ENCODE data around the gene SCMH1.
"Not testable (repeated sequence)": the region's sequence is repeated elsewhere in the genome, so short reads cannot be mapped to it uniquely, and the experiment has no call there.

SCMH1 gene

GRCh38 chr1:41241749-41242341 is at the start of gene SCMH1:
Gene SCMH1, minus strand, starts transcription at chr1:41242306. Its CDS starts 56,173 bp downstream, at chr1:41186133.
- DNase-seq (ENCODE audit: low read depth, low spot score), result no peak

DNA sequence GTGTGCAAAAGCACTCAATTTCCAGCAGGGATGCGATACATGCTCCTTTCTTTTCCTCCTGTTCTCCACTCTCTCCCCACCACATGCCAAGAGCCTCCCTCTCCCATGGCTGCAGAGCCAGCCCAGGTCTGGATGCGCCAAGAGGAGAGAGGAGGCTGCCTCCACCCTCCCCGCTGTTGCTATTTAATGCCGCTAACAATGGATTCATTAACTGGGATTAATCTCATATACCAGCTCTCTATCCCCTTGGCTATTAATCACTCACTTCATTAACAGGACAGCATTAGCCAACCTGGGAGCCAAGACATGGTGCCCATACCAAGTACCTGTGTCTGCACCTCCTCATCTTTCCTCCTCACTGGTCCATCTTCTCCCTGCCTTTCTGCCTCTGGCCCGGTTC is 49.1 kb upstream of the SCMH1 start:
- DNase-seq (ENCODE audit: low read depth, low spot score), result no peak

DNA sequence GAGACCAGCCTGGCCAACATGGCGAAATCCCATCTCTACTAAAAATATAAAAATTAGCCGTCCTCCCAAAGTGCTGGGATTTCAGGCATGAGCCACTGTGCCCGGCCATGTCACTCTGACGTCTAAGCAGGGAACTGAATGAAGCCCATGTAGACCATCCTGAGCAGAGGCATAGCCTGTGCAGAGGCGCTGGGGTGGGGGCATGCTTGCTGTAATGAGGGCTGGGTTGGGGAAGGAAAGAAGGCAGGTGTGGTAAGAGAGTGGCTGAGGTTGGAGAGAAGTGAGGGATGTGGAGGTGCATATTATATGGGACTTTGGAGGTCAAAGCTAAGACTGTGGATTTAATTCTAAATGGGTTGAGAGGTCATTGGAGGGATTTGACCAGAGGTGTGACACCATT is 47.1 kb upstream of the SCMH1 start:
- no peak for DNase-seq (ENCODE audit: low read depth, low spot score)

GRCh38 chr1:41286992-41287391 is 44.9 kb upstream of the SCMH1 start:
- DNase-seq (ENCODE audit: low read depth, low spot score), result no peak

DNA sequence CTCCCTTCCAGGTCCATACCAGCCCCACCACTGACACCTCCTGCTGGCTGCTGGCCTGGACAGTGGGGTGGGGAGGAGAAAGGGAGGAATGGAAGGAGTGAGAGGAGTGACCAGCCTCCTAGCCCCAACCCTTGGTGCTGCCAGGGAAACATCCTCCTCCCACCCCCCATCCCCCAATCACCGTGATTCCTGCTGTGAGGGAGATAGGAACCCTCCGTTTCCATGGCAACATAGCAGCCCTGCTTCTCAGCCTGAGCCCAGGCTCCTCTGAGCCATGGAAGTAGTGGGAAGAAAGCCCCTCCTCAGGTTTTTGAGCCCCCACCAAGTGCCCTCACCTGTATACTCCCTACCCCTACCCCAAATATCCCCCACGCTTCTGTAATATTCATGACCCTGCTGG is 44.4 kb upstream of the SCMH1 start:
- DNase-seq (ENCODE audit: low read depth, low spot score), result no peak

DNA sequence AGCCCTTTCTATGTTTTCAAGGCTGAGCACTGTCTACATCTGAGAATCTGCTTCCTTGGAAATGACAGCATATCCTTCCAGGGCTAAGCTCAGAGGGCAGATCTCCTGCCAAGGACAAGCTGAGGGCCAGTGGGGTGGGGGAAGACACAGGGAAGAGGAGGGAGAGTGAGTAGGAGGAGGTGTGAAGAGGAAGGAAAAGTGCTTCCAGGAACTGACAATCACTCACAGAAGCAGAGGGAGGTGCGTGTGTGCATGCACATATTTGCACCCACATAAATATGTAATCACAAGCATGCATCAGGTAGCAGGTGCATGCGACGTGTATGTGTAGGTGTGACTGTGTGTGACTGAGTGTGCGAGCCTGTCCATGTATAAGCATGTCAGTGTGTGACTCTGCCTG is 43.7 kb upstream of the SCMH1 start:
- no peak for DNase-seq (ENCODE audit: low read depth, low spot score)

- no peak for DNase-seq (ENCODE audit: low read depth, low spot score)
Measured at GRCh38 chr1:41284121-41284520, 42.0 kb upstream of the SCMH1 start.

GRCh38 chr1:41282679-41283317 is 40.7 kb upstream of the SCMH1 start:
- no peak for DNase-seq (ENCODE audit: low read depth, low spot score)

DNA sequence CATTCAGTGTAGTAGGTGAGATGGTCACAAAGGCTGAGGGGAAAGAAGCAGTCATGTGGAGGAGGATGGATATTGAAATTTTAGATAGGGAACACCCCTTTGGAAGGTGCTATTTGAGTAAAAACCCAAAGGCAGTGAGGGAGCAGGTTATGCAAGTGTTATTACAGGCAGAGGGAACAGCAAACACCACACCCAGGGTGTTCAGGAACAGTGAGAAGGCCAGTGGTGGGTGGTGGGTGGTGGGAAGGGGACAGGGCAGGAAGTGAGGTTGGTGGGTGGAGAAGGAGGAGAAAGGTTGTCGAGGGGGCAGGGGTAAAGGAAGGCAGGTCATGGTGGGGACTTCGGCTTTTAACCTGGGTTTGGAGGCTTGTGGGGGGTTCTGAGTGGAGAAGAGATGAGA is 39.2 kb upstream of the SCMH1 start:
- DNase-seq (ENCODE audit: low read depth, low spot score), result no peak

DNA sequence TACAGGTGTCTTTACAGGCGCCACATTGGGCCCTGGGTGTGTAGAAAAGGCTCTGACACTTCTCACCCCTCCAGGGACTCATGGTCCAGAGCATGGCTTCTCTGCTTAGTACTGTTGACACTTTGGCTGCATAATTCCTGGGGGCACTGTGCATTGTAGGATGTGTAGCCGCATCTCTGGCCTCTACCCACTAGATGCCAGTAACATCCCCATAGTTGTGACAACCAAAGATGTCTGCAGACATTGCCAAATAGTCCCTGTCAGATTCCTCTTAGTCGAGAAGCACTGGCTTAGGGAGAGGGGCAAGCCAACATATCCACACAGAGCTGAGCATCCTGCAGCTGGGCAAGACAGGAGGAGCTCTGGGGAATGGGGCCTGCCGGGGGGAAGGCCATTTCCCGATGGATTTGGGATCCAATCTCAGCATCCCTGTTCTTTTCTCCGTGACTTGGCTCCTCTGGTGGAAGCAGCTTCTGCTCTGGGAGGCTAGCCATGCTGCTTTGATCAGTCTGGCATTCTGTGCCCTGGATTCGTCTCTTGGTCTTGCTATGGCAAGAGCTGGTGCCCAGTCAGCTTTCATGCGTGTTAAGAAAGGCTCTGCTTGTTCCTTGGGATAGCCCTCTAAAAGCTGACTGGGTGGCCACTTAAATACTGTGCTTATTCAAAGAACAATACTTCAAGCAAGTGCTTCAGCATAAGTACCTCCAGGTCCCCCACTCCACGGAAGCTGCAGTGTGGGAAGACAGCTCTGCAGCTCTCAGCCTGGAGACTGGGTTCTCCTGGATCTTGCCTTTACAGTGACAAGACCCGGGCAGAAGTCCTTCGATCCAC is 38.3 kb upstream of the SCMH1 start:
- DNase-seq (ENCODE audit: low read depth, low spot score), result no peak

- no peak for DNase-seq (ENCODE audit: low read depth, low spot score)
Measured at GRCh38 chr1:41278076-41278475, 36.0 kb upstream of the SCMH1 start.

DNA sequence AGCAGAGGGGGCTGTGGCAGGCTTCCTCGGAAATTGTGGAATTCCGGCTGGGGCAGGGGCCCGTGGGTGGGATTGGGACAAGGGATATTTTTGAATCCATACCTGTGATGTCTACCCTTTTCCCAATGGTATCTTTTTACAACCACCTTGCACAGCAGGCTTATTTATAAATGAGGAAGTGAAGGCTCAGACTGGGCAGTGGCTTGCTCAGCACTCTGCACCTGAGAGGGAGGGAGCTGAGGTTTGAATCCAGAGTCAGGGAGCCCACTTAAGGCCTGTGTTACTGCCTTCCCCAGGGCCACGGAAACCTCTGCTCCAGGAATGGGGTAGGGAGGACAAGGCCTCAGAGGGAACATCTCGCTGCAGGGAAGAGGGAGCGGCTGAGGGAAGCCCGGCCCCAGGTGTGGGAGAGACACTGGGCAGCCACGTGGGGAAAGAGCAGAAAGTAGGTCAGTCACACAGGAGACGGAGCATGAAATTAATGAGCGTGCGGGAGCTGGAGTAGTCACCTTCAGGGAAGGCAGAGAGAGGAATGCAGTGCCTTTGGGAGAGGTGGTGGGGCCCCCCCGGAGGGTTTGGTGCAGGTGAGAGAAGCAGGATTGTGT is 35.4 kb upstream of the SCMH1 start:
- DNase-seq (ENCODE audit: low read depth, low spot score), result no peak

DNA sequence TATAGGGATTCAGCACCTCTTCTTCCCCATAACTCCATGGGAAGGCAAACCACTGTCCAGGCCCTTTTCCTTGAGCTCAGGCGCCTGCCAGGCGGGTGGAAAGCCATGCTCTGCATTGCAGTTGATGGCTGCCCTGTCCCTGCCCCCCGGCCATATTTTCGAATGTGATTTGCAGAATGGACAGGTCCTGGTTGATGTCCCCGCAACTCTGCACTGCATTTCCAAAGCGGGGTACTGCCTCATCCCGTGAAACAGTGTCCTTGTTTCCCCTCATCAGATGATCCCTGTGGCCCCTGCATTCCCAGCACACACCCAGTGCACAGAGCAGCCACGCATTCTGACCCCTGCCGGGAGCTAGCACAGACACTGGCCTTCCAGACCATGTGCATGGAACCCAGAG is 33.7 kb upstream of the SCMH1 start:
- DNase-seq (ENCODE audit: low read depth, low spot score), result no peak

- DNase-seq (ENCODE audit: low read depth, low spot score), result no peak
Measured at GRCh38 chr1:41274752-41275545, 32.8 kb upstream of the SCMH1 start.

DNA sequence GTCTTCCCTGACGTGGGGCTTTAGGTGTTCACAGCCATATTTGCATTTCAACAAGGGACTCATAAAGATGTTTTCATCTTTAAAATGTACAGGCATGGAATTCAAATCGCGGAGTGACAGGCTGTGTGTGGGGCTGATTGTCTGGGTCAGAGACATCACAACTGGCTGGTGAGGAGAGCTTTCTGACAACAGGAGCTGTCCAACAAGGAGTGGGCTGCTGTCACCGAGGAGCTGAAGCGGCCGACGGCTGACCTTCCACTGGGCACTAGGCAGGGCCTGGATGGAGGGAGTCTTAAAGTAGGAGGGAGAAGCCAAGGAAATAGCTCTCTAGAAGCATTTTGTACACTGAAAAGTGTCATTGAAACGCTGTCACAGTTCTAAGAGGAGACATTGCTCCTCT is 30.5 kb upstream of the SCMH1 start:
- no peak for DNase-seq (ENCODE audit: low read depth, low spot score)

DNA sequence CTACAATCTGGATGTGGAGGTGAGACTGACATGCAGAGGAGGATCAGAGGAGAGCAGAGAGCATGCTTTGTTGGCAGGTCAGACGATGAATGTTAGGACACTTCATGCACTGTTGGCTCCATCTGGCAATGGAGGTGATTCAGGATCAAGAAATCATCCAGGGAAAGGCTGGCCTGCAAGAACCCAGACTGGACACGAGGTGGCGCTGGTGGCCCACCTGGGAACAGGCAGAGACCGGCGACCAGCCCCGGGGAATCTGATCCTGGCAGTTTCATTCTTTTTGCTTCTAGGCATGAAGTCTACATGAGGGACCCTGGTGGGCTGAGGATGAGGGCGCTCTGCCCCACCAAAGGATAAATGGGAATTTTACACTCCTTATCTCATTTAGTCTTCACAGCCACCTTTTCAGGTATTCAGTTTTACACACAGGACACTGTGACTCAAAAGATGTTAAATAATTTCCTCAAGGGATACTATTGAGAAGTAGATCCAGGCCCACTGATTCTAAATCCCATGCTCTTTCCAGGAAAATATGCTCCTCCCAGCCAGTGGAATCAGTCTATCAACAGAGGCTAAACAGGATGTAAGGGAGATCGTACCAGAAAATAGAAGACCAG is 26.2 kb upstream of the SCMH1 start:
- peak; percentile 46 for DNase-seq (ENCODE audit: low read depth, low spot score)

DNA sequence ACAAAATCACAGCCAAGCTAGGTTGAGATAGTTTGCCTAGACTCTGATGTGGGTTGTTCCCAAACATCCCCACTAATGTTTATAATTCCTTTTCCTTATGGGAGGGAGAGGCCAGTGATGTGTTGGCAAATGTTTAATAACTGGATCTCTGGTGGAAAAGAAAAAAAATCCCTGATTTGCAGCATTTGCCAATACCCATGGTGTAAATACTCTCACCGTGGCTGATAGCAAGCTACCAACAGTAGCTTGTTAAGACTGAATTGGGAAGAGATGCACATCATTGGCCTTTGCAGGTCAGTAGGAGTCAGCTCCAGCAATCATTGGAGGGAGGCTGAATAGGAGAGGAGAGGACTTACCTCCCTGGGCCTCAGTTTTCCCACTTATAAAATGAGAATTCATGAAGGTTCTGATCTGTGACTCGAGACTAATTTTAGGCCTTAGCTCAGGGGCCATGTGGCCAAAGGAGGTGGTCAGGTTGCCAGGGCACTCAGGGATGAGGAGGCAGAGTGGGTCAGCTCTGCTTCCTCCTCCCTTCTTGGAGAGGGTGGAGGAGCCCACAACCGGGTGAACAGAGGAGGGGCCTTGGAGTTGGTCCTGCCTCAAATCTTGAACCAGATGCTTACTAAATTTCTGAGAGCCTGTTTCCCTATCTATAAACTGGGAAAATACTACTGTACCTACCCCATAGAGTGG is 20.0 kb upstream of the SCMH1 start:
- no peak for DNase-seq (ENCODE audit: low read depth, low spot score)

DNA sequence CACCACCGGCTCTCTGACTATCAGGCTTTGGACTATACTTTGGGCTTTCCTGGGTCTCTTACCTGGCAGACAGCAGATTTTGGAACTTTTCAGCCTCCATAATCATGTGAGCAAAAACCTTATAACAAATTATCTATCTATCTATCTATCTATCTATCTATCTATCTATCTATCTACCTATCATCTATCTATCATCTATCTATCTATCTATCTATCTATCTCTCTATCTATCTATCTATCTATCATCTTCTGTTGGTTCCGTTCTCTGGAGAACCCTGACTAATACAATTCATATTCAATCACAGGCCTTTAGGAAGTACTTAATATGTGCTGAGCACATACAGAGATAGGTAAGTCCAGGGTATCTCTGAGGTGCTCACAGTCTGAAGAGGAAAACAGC is 18.7 kb upstream of the SCMH1 start:
- no peak for DNase-seq (ENCODE audit: low read depth, low spot score)

DNA sequence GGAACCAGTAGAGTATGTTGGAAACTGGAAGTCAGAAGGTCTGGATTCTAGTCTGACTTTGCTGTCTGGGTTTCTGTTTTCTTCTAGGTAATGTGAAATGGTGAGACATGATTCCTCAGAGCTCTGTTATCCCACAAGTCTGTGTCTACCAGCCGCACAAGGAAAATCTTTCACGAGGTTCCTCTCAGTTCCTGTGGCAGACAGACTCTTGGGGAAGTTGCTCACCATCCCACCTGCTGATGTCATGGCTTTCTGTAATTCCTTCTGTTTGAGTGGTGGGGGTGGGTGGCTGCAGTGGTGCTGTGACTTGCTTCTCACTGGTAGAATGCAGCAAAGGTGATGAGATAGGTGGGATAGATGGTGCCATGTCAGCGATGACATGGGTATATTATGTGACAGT is 17.1 kb upstream of the SCMH1 start:
- DNase-seq (ENCODE audit: low read depth, low spot score), result no peak

DNA sequence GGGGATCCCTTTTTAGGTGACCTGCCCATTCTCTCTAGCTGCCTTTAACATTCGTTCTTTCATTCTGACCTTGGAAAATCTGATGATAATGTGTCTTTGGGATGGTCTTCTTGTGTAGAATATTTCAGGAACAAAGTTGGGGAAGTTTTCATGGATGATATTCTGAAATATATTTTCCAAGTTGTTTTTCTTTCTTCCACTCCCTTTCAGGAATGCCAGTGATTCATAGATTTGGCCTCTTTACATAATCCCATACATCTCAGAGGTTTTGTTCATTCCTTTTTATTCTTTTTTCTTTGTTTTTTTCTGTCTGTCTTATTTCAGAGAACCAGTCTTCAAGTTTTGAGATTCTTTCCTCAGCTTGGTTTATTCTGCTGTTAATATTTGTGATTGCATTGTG is 13.9 kb upstream of the SCMH1 start:
- DNase-seq (ENCODE audit: low read depth, low spot score), result no peak

GRCh38 chr1:41251120-41251519 is 9.0 kb upstream of the SCMH1 start:
- DNase-seq (ENCODE audit: low read depth, low spot score), result not testable (repeated sequence)

All from smooth muscle cell of the brain vasculature (primary cell).